Stomach smooth muscle (tissue), 2 donors: ENCODE measurements around the gene ADH1A.

Experiments used
- H3K27ac ChIP-seq: one replicate; pipeline ENCODE4 v1.7.0; 2013; ENCODE audit warnings: mild to moderate bottlenecking, low read length, inconsistent platforms
- H3K27me3 ChIP-seq, 2 donors: one replicate each; pipeline ENCODE4 v1.7.0; 2013; ENCODE audit warnings: low read length in 2 of 2; ENCODE audit not compliant: insufficient read depth in 2 of 2, control insufficient read depth in 1 of 2
- H3K36me3 ChIP-seq, 2 donors: one replicate each; pipeline ENCODE4 v1.7.0; 2013; ENCODE audit warnings: low read length in 2 of 2; ENCODE audit not compliant: control insufficient read depth in 2 of 2, insufficient read depth in 2 of 2
- H3K4me1 ChIP-seq: one replicate; pipeline ENCODE4 v1.7.0; 2013; ENCODE audit warnings: low read length; ENCODE audit not compliant: control insufficient read depth, insufficient read depth
- H3K4me3 ChIP-seq, 2 donors: one replicate each; pipeline ENCODE4 v1.7.0; 2013; ENCODE audit warnings: low read length in 2 of 2
- H3K9ac ChIP-seq, 2 donors: one replicate each; pipeline ENCODE4 v1.7.0; 2013; ENCODE audit warnings: low read length in 2 of 2, mild to moderate bottlenecking in 1 of 2
- H3K9me3 ChIP-seq, 2 donors: one replicate each; pipeline ENCODE4 v1.7.0; 2013; ENCODE audit warnings: low read length in 2 of 2; ENCODE audit not compliant: control insufficient read depth in 2 of 2
- donor health status: healthy.
- donor health status: Pancreatic carcinoma.

The ADH1A gene

GRCh38 chr4:99290848-99291786, at the start of gene ADH1A:
ADH1A (minus strand) TSS chr4:99290985; CDS start chr4:99290914, 71 bp downstream.
- Histone ChIP-seq H3K9ac (no peak within 1 kb of the TSS), H3K9me3 (no peaks in the 10 kb centered on the region), H3K4me1 (no peaks in the 10 kb centered on the region), H3K27ac (no peak within 1 kb of the TSS), H3K4me3 (no peak within 1 kb of the TSS), H3K36me3 (no peaks in the 10 kb centered on the region), H3K27me3 (no peaks in the 10 kb centered on the region)

- Histone ChIP-seq H3K36me3 (no peaks in the 10 kb centered on the region), H3K4me3 (no peak overlapping the region)
Measured at GRCh38 chr4:99339172-99339571, 48.4 kb upstream of the ADH1A start.

GRCh38 chr4:99336553-99336952, 45.8 kb upstream of the ADH1A start:
- Histone ChIP-seq H3K9me3 (no peaks in the 10 kb centered on the region), H3K9ac (no peak overlapping the region)

More at GRCh38 chr4:99339172-99339571, 48.4 kb upstream of the ADH1A start:
- Histone ChIP-seq H3K9ac (no peak overlapping the region), H3K9me3 (no peaks in the 10 kb centered on the region), H3K27me3 (no peaks in the 10 kb centered on the region), H3K4me1 (no peaks in the 10 kb centered on the region), H3K27ac (no peak overlapping the region)

GRCh38 chr4:99334880-99335279, 44.1 kb upstream of the ADH1A start:
- H3K27me3 ChIP-seq = no peaks in the 10 kb centered on the region
- no peak overlapping the region for H3K4me3 ChIP-seq
- no peaks in the 10 kb centered on the region for H3K9me3 ChIP-seq
- H3K9ac ChIP-seq = no peak overlapping the region
- no peaks in the 10 kb centered on the region for H3K36me3 ChIP-seq
- H3K27ac ChIP-seq = no peak overlapping the region
- H3K4me1 ChIP-seq = peaks cover 3% of the 10 kb centered on the region

More at GRCh38 chr4:99336553-99336952, 45.8 kb upstream of the ADH1A start:
- H3K4me1 ChIP-seq = no peaks in the 10 kb centered on the region
- no peak overlapping the region for H3K27ac ChIP-seq
- no peaks in the 10 kb centered on the region for H3K36me3 ChIP-seq
- H3K27me3 ChIP-seq = no peaks in the 10 kb centered on the region
- no peak overlapping the region for H3K4me3 ChIP-seq

GRCh38 chr4:99330648-99331047, 39.9 kb upstream of the ADH1A start:
- H3K27ac ChIP-seq = no peak overlapping the region

GRCh38 chr4:99329876-99330275, 39.1 kb upstream of the ADH1A start:
- Histone ChIP-seq H3K9me3 (no peaks in the 10 kb centered on the region), H3K27me3 (no peaks in the 10 kb centered on the region), H3K9ac (no peak overlapping the region), H3K27ac (peak overlapping the region; percentile 42), H3K4me1 (peaks cover 3% of the 10 kb centered on the region), H3K36me3 (no peaks in the 10 kb centered on the region), H3K4me3 (no peak overlapping the region)

More at GRCh38 chr4:99330648-99331047, 39.9 kb upstream of the ADH1A start:
- H3K9ac ChIP-seq = no peak overlapping the region
- no peaks in the 10 kb centered on the region for H3K36me3 ChIP-seq
- H3K27me3 ChIP-seq = no peaks in the 10 kb centered on the region
- peaks cover 3% of the 10 kb centered on the region for H3K4me1 ChIP-seq
- no peak overlapping the region for H3K4me3 ChIP-seq
- no peaks in the 10 kb centered on the region for H3K9me3 ChIP-seq

GRCh38 chr4:99324979-99325378, 34.2 kb upstream of the ADH1A start:
- no peaks in the 10 kb centered on the region for H3K27me3 ChIP-seq
- no peaks in the 10 kb centered on the region for H3K9me3 ChIP-seq
- H3K4me3 ChIP-seq = no peak overlapping the region
- H3K9ac ChIP-seq = no peak overlapping the region
- peak overlapping the region; percentile 74 for H3K27ac ChIP-seq
- no peaks in the 10 kb centered on the region for H3K36me3 ChIP-seq
- peaks cover 18% of the 10 kb centered on the region for H3K4me1 ChIP-seq

- peak overlapping the region in 1 of 2 donors; percentile 10 for H3K4me3 ChIP-seq
- H3K27ac ChIP-seq = peak overlapping the region; percentile 74
- peak overlapping the region in 1 of 2 donors; percentile 17 for H3K9ac ChIP-seq
Measured at GRCh38 chr4:99324361-99324760, 33.6 kb upstream of the ADH1A start.

GRCh38 chr4:99323756-99324155, 33.0 kb upstream of the ADH1A start:
- no peaks in the 10 kb centered on the region for H3K36me3 ChIP-seq
- H3K4me3 ChIP-seq = no peak overlapping the region
- peaks cover 18% of the 10 kb centered on the region for H3K4me1 ChIP-seq
- H3K27ac ChIP-seq = peak overlapping the region; percentile 74
- no peak overlapping the region for H3K9ac ChIP-seq
- no peaks in the 10 kb centered on the region for H3K27me3 ChIP-seq
- H3K9me3 ChIP-seq = no peaks in the 10 kb centered on the region

More at GRCh38 chr4:99324361-99324760, 33.6 kb upstream of the ADH1A start:
- Histone ChIP-seq H3K4me1 (peaks cover 18% of the 10 kb centered on the region), H3K27me3 (no peaks in the 10 kb centered on the region), H3K9me3 (no peaks in the 10 kb centered on the region), H3K36me3 (no peaks in the 10 kb centered on the region)

GRCh38 chr4:99321241-99322191, 30.7 kb upstream of the ADH1A start, which contains the start of gene ADH1B:
ADH1B (minus strand) TSS chr4:99321401; CDS start chr4:99321331, 70 bp downstream.
- no peak within 1 kb of the TSS for H3K27ac ChIP-seq
- peak within 1 kb of the TSS in 1 of 2 donors; percentile 30 for H3K4me3 ChIP-seq
- H3K9me3 ChIP-seq = no peaks in the 10 kb centered on the region
- H3K4me1 ChIP-seq = peaks cover 18% of the 10 kb centered on the region
- H3K9ac ChIP-seq = no peak within 1 kb of the TSS
- H3K36me3 ChIP-seq = no peaks in the 10 kb centered on the region
- no peaks in the 10 kb centered on the region for H3K27me3 ChIP-seq
